ENCODE data around the gene AP4M1.
A peak's percentile ranks its signal among the peaks of the same experiment; 100 is the strongest.

AP4M1 gene

DNA sequence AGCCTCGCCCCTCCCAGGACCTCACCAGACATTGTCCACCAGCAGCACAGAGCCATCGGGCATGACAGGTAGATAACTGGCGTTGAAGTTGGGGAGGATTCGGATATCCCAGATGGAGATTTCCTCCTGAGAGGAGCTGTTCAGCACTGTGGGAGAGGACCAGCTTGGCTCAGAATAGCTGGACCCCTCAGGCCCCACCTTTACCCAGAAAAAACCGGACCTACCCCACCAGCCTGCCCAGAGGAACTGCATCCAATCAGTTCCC is 55.6 kb downstream of the AP4M1 start:
- Histone ChIP-seq H3F3A (ENCODE audit: insufficient read depth, low read length) (no peaks in the 10 kb centered on the region), H2AFZ (ENCODE audit: low read length) (no peak overlapping the region), H3K4me2 (ENCODE audit: low read length) (peak overlapping the region; percentile 96), H3K4me3 (ENCODE audit: low read depth, low read length, poor library complexity, severe bottlenecking) (peak overlapping the region; percentile 83), H3K36me3 (ENCODE audit: insufficient read depth, low read length) (peaks cover 49% of the 10 kb centered on the region), H3K9me3 (ENCODE audit: low read length) (no peaks in the 10 kb centered on the region), H3K9me2 (ENCODE audit: low read depth, low read length) (no peaks in the 10 kb centered on the region), H3K4me1 (ENCODE audit: insufficient read depth, low read length, severe bottlenecking) (peaks cover 63% of the 10 kb centered on the region), H3K79me2 (ENCODE audit: insufficient read depth, low read length) (no peaks in the 10 kb centered on the region), H3K9ac (ENCODE audit: low read length) (peak overlapping the region; percentile 86; the same call in 1 of the 2 replicates), H3K27me3 (ENCODE audit: insufficient read depth, low read length) (no peaks in the 10 kb centered on the region), H3K27ac (ENCODE audit: low read depth, low read length, poor library complexity, severe bottlenecking) (peak overlapping the region; percentile 65), H4K20me1 (ENCODE audit: insufficient read depth, low read length) (no peaks in the 10 kb centered on the region)
- TF ChIP-seq EZH2 (IDR thresholded peaks at IDR 0.05; ENCODE audit: borderline replicate concordance, low read length) = no peak

DNA sequence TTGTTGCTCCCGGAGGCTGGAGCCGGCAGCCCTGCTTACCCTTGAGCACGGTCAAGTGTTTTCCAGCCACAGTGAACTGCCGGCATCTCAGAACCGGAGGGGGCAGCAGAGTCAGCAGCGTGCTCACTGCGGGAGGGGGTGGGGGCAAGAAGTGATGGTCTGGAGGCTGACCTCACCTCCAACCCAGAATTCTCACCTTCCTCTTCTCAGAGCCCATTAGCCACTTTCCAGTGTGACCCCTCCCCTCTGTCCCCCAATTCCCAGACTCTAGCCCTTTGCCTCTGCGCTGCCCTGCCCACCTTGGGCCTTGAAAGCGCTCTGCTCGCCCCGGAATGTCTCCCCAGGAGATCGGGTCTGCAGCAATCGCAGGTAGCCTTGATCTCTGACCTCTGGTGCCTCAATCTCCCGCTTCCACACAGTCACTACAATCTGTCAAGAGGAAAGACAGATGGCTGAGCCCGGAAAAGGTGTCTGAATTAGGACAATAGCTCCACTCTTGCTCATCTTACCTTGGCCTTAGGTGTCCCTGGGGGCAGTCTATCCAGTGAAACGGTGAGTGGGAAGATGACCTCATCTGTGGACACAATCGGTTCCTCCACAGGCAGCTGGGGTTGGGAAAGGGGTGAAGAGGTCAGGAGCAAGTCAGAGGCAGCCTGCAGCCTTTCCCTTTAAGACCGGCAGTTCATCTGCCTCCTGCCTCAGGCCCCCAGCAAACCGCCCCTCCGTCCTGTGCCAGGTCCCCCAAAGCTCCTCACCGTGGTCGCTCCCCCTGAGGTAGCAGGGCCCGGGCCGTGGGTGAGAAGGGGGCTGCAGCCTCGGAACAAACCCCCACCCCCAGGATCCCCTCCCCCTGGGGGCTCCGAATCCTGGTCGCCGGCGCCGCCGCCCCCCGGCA is 56.1 kb downstream of the AP4M1 start:
- H3K9me3 ChIP-seq (ENCODE audit: low read length) = no peaks in the 10 kb centered on the region
- no peaks in the 10 kb centered on the region for H3K79me2 ChIP-seq (ENCODE audit: insufficient read depth, low read length)
- peak overlapping the region; percentile 86 for H3K9ac ChIP-seq (ENCODE audit: low read length)
- TF ChIP-seq, protein P1, sequence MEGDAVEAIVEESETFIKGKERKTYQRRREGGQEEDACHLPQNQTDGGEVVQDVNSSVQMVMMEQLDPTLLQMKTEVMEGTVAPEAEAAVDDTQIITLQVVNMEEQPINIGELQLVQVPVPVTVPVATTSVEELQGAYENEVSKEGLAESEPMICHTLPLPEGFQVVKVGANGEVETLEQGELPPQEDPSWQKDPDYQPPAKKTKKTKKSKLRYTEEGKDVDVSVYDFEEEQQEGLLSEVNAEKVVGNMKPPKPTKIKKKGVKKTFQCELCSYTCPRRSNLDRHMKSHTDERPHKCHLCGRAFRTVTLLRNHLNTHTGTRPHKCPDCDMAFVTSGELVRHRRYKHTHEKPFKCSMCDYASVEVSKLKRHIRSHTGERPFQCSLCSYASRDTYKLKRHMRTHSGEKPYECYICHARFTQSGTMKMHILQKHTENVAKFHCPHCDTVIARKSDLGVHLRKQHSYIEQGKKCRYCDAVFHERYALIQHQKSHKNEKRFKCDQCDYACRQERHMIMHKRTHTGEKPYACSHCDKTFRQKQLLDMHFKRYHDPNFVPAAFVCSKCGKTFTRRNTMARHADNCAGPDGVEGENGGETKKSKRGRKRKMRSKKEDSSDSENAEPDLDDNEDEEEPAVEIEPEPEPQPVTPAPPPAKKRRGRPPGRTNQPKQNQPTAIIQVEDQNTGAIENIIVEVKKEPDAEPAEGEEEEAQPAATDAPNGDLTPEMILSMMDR (IDR thresholded peaks at IDR 0.05; ENCODE audit: low read length) = peak; percentile 66
- no peak for TF ChIP-seq EZH2 (IDR thresholded peaks at IDR 0.05; ENCODE audit: borderline replicate concordance, low read length)
- H3K27me3 ChIP-seq (ENCODE audit: insufficient read depth, low read length) = no peaks in the 10 kb centered on the region
- H3K9me2 ChIP-seq (ENCODE audit: low read depth, low read length) = no peaks in the 10 kb centered on the region
- H3K27ac ChIP-seq (ENCODE audit: low read depth, low read length, poor library complexity, severe bottlenecking) = peak overlapping the region; percentile 65
- H3K4me3 ChIP-seq (ENCODE audit: low read depth, low read length, poor library complexity, severe bottlenecking) = peak overlapping the region; percentile 83
- no peak overlapping the region for H2AFZ ChIP-seq (ENCODE audit: low read length)
- H3K36me3 ChIP-seq (ENCODE audit: insufficient read depth, low read length) = peaks cover 46% of the 10 kb centered on the region
- no peaks in the 10 kb centered on the region for H3F3A ChIP-seq (ENCODE audit: insufficient read depth, low read length)
- peaks cover 57% of the 10 kb centered on the region for H3K4me1 ChIP-seq (ENCODE audit: insufficient read depth, low read length, severe bottlenecking)
- peak overlapping the region; percentile 96 for H3K4me2 ChIP-seq (ENCODE audit: low read length)
- no peaks in the 10 kb centered on the region for H4K20me1 ChIP-seq (ENCODE audit: insufficient read depth, low read length)
